ENCODE data around the gene EPB41L2. TPM values are rescaled to one million over a fixed set of nuclear protein-coding genes. Genes with fewer than 3 reads are reported as not detected.
A peak's percentile ranks its signal among the peaks of the same experiment; 100 is the strongest.

Gene EPB41L2
- total RNA-seq, 4 donors from 2014 or later, result 11.6 to 24.0 (median 14.6) TPM

DNA sequence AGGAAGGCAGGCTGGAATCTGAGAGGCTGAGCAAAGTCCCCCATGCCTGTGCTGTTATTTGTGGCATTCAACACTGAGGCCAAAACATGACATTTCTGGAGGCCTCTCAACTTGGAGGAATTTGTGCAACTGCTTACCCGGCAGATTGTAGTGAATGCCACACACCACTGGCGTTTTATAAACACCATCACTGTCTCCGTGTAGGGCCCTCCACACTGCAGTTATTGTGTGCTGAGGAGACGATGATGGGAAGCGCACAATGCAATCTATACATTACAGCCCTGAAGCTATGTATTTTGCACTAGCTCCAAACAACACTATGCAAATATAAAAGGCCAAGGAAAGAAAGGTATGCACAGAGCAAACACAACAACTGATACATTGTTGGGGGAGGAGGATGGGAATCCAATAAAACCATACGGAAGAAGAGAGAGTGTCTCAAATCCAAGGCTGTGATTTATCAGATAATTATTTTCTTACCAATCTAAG lies 129.3 kb downstream of the EPB41L2 start:
- ATAC-seq (peak in 1 of 2 donors; percentile 56), DNase-seq (peak in 1 of 2 donors; percentile 39)
- Histone ChIP-seq H3K27me3 (no peaks in the 10 kb centered on the region), H3K27ac (peak overlapping the region in 1 of 4 donors; percentile 53), H3K36me3 (no peaks in the 10 kb centered on the region), H3K4me1 (peaks cover 12 to 24% of the 10 kb centered on the region in 2 donors), H3K4me3 (no peak overlapping the region), H3K9me3 (no peaks in the 10 kb centered on the region)
- intact Hi-C loops (cut with DNase I; ENCODE audit: low total_unique reads) (no loop called here), in situ Hi-C loops (cut with MboI; ENCODE audit: low sequenced_read_pairs in 4 of 4) (no loop called here)
- TF ChIP-seq CTCF (IDR thresholded peaks at IDR 0.05 in 4 of 5, conservative IDR thresholded peaks at IDR 0.05 in 1 of 5), result no peak
- TF ChIP-seq POLR2A (IDR thresholded peaks at IDR 0.05), result no peak

DNA sequence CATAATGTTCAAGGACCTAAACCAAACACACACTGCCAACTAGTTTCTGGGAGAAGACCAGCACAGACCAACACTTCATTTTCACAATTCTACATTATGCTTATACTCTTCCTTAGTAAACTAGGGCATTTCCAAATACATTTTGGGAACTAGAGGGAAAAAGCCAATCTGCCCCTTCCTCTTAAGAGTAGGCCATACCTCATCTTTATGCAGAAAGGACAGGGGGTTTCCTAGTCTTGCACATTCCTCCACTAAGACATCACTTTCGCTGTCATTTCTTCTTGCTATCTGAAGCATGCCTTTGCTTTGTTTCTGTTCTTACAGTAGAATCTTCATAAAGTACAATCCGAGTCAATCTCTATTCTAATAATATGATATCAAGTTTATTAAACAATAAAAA lies 130.1 kb downstream of the EPB41L2 start:
- DNase-seq (no peak), ATAC-seq (no peak)
- peaks cover 12 to 31% of the 10 kb centered on the region in 2 donors for H3K4me1 ChIP-seq
- intact Hi-C loops (cut with DNase I; ENCODE audit: low total_unique reads) (no loop called here), in situ Hi-C loops (cut with MboI; ENCODE audit: low sequenced_read_pairs in 4 of 4) (no loop called here)
- TF ChIP-seq POLR2A (IDR thresholded peaks at IDR 0.05) (no peak), CTCF (IDR thresholded peaks at IDR 0.05 in 4 of 5, conservative IDR thresholded peaks at IDR 0.05 in 1 of 5) (no peak)
- H3K27me3 ChIP-seq, result no peaks in the 10 kb centered on the region
- no peaks in the 10 kb centered on the region for H3K36me3 ChIP-seq
- H3K9me3 ChIP-seq, result no peaks in the 10 kb centered on the region
- no peak overlapping the region for H3K4me3 ChIP-seq
- no peak overlapping the region for H3K27ac ChIP-seq

DNA sequence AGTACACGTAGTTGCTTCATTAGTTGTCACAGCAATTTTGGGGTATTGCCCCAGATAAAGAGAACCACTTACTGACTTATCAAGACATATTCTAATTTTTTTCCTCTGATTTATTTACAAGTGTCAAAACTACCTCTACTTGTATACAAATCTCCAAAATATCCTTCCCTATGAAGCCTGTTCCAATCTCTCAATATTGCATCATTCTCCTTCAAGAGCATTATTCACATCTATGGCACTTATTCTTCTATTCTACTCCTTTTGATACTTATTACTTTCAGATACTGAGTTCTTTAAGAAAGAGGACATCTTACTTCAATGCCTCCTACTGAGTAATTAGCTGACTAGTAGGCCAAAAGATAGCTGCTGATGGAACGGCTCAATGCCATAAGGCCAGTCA lies 130.6 kb downstream of the EPB41L2 start:
- H3K4me1 ChIP-seq, result peaks cover 12 to 31% of the 10 kb centered on the region in 2 donors
- H3K9me3 ChIP-seq, result no peaks in the 10 kb centered on the region
- intact Hi-C loops (cut with DNase I; ENCODE audit: low total_unique reads), result no loop called here
- no peak for ATAC-seq
- no peaks in the 10 kb centered on the region for H3K27me3 ChIP-seq
- in situ Hi-C loops (cut with MboI; ENCODE audit: low sequenced_read_pairs in 4 of 4), result no loop called here
- H3K27ac ChIP-seq, result peak overlapping the region in 1 of 4 donors; percentile 12
- no peak for DNase-seq
- no peak for TF ChIP-seq POLR2A (IDR thresholded peaks at IDR 0.05)
- TF ChIP-seq CTCF (IDR thresholded peaks at IDR 0.05 in 4 of 5, conservative IDR thresholded peaks at IDR 0.05 in 1 of 5), result no peak
- H3K4me3 ChIP-seq, result no peak overlapping the region
- no peaks in the 10 kb centered on the region for H3K36me3 ChIP-seq

DNA sequence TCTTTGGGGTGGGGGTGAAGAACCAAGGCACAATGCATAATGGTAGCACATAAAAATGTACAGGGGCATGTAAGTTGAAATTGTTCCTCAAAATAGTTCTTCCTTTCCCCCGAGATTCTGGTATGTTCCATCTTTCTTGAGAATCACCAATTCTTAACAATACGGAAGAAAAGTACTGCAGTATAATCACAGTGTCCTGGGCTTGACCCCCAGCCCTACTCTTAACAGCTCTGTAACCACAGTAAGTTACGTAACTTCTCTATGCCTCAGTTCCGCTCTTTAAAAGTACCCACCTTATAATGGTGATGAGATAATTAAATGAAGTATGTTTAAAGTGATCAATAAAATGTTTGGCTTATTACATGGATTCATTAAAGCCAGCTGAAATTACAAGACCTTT lies 131.4 kb downstream of the EPB41L2 start:
- no peak for DNase-seq
- in situ Hi-C loops (cut with MboI; ENCODE audit: low sequenced_read_pairs in 4 of 4) (no loop called here), intact Hi-C loops (cut with DNase I; ENCODE audit: low total_unique reads) (no loop called here)
- no peaks in the 10 kb centered on the region for H3K27me3 ChIP-seq
- peaks cover 12 to 31% of the 10 kb centered on the region in 2 donors for H3K4me1 ChIP-seq
- no peaks in the 10 kb centered on the region for H3K36me3 ChIP-seq
- no peak overlapping the region for H3K27ac ChIP-seq
- H3K9me3 ChIP-seq, result no peaks in the 10 kb centered on the region
- TF ChIP-seq CTCF (IDR thresholded peaks at IDR 0.05 in 4 of 5, conservative IDR thresholded peaks at IDR 0.05 in 1 of 5), result no peak
- no peak for TF ChIP-seq POLR2A (IDR thresholded peaks at IDR 0.05)
- no peak for ATAC-seq
- H3K4me3 ChIP-seq, result no peak overlapping the region
